Endothelial cell of umbilical vein (primary cell): ENCODE data around the gene MBD2.

ENCODE experiments used
- EZH2 ChIP-seq: IDR thresholded peaks from 2 replicates; pipeline ENCODE4 v1.6.1; 2012; ENCODE audit warnings: borderline replicate concordance, low read depth, mild to moderate bottlenecking, moderate library complexity, low read length, inconsistent platforms; ENCODE audit not compliant: severe bottlenecking
- JUN ChIP-seq: IDR thresholded peaks from 2 replicates; pipeline ENCODE4 v1.6.1; 2011; ENCODE audit warnings: borderline replicate concordance, low read depth; ENCODE audit not compliant: insufficient read length, insufficient read depth
- MYC ChIP-seq: IDR thresholded peaks from one replicate; pipeline ENCODE4 v1.6.1; 2011; ENCODE audit warnings: mild to moderate bottlenecking, low read depth, low read length
- POLR2A ChIP-seq: IDR thresholded peaks from 2 replicates; pipeline ENCODE4 v1.6.1; 2012; ENCODE audit warnings: low read depth, mild to moderate bottlenecking, control low read depth, low read length
- TF ChIP-seq, protein P1 (sequence below), 2 donors: IDR thresholded peaks; 1 replicate in 1 of 2; 2 replicates in 1 of 2; pipeline ENCODE4 v1.5.1; 2011; ENCODE audit warnings: low read length in 2 of 2, mild to moderate bottlenecking in 2 of 2, moderate library complexity in 2 of 2, control low read depth in 1 of 2, inconsistent platforms in 1 of 2, low read depth in 1 of 2; ENCODE audit not compliant: insufficient read depth in 1 of 2; ENCODE audit errors: extremely low read depth in 1 of 2

DNA sequence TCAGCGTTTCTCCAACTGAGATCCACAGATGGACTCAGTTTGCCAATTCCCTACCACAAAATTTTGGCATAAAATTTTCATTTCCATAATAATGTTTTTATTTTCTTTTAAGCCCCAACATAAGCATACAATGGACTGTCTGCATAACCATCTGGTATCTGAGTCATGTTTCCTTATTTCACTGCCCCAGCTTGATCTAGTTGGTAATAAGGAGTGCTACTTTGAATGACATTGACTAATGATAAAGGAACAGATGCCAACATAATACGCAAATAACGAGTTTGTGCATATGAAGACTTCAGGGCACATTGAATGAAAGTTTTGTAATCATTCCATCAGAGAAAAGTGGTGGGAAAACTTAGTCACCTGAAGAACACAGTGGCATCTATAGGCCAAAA, 8.8 kb upstream of the MBD2 start:
- TF ChIP-seq, protein P1, sequence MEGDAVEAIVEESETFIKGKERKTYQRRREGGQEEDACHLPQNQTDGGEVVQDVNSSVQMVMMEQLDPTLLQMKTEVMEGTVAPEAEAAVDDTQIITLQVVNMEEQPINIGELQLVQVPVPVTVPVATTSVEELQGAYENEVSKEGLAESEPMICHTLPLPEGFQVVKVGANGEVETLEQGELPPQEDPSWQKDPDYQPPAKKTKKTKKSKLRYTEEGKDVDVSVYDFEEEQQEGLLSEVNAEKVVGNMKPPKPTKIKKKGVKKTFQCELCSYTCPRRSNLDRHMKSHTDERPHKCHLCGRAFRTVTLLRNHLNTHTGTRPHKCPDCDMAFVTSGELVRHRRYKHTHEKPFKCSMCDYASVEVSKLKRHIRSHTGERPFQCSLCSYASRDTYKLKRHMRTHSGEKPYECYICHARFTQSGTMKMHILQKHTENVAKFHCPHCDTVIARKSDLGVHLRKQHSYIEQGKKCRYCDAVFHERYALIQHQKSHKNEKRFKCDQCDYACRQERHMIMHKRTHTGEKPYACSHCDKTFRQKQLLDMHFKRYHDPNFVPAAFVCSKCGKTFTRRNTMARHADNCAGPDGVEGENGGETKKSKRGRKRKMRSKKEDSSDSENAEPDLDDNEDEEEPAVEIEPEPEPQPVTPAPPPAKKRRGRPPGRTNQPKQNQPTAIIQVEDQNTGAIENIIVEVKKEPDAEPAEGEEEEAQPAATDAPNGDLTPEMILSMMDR (IDR thresholded peaks at IDR 0.05; ENCODE audit: extremely low read depth in 1 of 2, insufficient read depth in 1 of 2, low read depth in 1 of 2, low read length in 2 of 2), result no peak
- TF ChIP-seq MYC (no peak), JUN (peak; percentile 87), POLR2A (peak; percentile 36), EZH2 (no peak)
